RPMI8226 (cell line): ENCODE results near the gene FANCG.

Experiments used
- DNase-seq: peaks from one replicate; pipeline ENCODE4 v3.0.0-alpha.2; 2015

The FANCG gene

DNA sequence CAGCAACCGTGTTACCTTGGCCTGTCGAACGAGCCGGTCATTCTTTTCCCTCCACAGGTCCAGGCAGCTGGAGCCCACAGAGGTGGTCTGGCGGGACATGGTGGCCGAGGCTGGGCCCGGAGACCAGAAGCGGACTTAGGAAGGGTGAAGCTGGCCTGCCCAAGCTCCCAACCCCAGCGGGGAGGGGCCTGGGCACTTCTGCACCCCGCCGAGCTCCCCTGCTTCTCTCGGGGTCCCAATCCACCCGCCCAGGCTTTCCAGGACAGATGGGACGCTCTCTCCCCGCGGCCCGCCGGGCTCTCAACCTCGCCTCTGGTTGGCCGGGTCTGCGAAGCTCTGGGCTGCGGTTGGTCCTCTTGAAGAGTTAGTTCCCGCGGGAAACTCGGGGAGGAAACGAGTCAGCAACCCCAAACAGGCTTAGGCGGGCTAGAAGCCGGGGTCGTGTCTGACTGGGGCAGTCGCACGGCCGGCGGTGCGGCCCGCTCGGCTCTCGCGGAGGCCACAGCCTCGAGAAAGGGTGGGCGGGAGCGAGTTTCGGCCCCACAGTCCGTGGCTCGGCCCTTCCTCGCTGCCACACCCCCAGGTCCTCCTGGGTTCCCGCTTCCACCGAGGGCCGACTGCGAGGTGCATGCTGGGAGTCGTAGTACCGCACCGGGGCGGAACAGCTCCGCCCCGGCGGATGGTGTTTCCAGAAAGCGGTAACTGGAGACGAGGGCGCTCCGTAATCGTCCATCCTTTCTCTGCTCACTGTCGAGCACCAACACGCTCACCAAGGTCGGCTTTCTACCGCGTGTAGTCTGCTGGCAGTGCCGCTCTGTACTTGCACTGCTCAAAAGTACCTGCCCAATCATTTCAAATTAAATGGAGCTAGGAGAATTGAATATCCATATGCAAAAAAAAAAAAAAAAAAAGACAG lies at the start of gene FANCG:
TSS of gene FANCG (minus strand) at position 517 of the 916 bp plus-strand sequence. CDS start at position 99, 418 bp downstream.
- peak; percentile 92 for DNase-seq

DNA sequence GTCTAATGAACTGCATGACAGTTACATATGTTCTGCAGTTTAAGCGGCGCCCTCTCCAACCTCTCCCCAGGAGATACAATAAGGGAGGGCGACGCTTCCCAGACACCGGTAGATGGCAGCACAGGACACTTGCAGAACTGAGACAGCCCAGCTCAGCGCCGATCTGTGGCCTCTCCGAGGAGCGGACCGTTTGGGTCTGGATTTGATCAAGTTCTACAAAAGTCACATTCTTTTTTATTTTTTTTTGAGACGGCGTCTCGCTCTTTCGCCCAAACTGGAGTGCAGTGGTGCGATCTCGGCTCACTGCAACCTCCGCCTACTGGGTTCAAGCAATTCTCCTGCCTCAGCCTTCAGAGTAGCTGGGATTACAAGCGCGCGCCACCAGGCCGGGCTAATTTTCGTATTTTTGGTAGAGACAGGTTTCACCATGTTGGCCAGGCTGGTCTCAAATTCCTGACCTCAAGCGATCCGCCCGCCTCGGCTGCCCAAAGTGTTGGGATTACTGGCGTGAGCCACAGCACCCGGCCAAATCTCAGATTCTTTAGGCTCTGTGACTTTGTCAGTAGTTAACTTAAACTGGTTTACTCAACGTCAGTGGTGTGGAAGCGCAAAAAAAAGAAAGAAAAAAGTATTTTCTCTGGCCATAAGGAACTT lies 37.3 kb upstream of the FANCG start:
- peak; percentile 91 for DNase-seq

DNA sequence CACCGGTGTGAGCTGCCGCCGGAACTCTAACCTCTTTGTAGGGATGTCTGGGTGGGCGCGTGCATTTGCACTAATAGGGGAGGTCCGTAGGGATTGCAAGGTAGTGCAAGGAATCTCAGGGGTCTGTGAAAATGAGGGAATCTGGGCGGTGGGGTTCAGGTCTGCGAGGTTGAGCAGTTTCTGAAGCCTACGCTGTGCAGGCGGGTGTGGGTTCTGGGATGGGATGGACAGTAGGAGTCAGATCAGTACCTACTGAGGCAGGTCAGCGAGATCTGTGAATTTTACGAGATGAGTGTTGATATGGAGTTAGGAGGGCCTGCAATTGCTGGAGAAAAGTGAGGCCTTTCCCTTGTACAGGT lies 36.8 kb upstream of the FANCG start:
- no peak for DNase-seq

DNA sequence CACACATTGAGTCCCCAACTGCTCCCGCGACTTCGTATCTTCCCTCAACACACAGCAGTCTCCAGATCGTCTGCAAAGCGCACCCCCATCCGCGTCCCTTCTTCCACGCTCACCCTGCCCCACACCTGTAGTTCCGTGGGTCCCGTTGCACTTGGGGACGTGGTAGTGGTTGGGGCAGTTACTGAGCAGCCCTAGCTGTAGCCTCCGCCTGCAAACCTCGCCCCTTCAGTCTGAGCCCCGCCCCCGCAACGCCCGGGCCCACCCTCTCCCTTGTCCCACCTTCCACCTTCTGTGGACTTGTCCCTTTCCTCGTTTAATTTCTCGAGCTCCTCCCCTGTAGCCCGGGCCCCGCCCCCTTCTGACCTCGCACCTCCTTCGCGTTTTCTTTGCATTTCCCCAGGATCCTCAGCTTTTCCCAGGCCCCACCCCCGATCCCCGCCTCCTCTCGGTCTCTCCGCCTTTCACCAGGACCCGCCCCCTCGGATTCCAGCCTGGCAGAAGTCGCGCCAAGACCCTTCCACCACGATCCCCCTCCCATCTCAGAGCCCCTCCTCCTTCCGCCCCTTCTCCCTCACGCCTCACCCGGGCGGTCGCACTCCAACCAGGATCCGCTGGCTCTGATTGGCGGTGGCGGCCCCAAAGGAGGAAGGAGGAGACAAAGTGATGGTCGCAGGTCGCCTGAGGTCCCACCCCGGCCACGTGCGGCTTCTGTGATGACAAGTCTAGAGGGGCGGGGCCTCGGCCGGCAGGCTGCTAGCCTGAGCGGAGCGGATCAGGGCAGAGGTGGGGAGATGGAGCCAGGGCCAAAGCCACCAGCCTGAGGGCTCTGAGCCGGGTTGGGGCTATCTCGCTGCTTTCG lies 36.2 kb upstream of the FANCG start, which contains the start of gene ATOSB:
TSS of gene ATOSB (minus strand) at position 183 of the 859 bp plus-strand sequence. CDS start 7,588 bp downstream, outside the sequence.
- peak; percentile 94 for DNase-seq

DNA sequence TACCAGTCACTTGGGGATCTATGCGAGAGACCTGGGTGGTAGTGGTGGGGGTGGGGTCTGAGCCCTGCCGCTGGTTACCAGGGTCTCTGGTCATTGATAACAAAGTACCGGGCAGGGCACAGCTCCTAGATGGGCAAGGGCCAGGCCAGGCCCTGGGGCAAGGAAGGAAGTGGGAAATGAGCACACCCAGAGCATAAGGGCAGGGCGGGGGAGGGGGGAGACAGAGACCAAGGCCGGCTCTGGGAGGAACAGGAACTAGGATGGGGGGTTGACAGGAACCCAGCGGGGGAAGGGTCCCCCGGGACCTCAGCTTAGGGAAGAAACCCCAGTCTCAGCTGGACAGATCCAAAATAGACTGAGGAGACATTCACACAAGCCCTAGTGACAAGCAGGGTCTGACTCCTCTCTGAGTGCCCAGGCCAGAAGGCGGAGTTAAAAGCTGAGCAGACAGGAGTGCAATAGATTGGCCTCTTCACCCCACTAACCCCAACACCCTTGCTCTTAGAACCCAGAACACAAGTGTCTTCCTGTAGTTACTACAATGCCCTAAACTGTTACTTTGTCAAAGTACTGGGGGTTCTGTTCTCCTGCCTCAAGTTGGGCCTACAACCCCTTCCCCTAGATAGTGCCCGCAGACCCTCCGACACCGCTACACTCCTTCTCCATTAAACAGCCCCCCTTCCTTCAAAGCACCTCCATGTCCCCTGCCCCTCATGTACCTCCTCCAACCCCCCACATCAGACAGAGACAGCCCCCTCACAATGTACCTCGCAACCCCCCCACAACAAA lies 35.3 kb upstream of the FANCG start:
- DNase-seq, result peak; percentile 62

DNA sequence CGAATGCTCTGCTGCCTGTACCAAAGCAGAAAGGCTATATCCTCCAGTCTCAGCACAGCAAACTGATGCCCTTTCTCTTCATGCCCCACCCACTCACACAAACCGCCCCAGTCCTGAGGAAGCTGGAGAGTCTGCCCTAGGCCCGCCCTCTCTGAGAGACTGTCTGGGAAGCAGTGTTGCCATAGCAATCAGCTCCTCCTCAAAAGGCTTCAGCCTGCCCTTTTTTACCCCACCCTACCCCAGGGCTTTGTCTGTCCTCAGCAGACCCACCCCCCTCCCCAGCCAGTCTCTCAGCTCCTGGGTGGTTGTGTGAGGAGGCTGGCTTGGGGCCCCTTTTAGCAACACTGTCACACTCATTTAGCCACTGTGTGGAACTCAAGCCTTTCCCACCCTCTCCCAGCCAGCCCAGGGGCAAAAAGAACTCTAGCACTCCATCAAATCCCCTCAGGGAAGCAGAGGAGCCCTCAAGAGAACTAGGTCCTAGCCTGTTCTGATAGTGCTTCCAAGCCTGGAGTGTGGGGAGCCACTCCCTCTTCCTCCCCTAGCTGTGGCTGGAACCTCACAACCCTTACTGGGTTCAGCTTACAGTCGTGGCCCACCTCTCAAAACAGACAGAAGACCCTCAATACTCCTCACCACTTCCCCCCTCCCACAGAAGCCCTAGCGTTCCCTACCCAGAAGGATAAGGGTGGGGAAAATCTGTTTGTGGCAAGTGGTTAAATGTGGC lies 34.5 kb upstream of the FANCG start:
- DNase-seq, result peak; percentile 85

DNA sequence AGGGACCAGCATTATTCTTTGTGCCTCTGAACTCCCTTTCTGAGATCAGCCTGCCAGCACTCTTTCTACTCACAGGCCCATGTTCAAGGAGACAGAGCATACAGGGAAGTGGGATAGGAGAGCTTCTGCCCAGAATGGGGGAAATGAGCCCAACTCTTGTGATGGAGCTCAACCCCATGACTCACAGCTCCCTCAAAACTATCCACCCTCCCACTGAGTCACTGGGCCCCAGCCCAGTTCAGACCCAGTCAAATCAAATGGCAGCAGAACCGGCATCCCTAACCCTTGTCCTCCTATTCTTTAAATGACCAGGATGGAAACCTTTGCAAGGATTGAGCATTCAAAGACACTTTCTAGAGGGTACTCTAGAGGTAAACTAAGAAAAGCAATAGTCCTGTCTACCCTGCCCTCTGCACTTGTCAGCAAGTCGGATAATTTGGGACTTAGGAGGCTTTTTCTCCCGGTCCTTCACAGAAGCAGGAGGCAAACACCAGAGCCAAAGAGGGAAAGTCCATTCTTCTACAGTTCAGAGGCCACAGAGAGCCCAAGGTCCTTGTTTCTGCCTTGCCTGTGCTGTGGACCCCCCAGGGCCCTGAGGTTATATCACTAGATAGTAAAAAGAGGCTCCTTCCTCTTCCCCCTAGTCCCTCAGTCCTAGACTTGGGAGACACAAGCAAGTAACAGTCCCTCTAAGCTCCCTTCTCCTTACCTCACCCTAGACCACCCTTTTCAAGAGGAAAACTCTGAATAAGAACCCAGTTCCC lies 32.7 kb upstream of the FANCG start:
- no peak for DNase-seq

DNA sequence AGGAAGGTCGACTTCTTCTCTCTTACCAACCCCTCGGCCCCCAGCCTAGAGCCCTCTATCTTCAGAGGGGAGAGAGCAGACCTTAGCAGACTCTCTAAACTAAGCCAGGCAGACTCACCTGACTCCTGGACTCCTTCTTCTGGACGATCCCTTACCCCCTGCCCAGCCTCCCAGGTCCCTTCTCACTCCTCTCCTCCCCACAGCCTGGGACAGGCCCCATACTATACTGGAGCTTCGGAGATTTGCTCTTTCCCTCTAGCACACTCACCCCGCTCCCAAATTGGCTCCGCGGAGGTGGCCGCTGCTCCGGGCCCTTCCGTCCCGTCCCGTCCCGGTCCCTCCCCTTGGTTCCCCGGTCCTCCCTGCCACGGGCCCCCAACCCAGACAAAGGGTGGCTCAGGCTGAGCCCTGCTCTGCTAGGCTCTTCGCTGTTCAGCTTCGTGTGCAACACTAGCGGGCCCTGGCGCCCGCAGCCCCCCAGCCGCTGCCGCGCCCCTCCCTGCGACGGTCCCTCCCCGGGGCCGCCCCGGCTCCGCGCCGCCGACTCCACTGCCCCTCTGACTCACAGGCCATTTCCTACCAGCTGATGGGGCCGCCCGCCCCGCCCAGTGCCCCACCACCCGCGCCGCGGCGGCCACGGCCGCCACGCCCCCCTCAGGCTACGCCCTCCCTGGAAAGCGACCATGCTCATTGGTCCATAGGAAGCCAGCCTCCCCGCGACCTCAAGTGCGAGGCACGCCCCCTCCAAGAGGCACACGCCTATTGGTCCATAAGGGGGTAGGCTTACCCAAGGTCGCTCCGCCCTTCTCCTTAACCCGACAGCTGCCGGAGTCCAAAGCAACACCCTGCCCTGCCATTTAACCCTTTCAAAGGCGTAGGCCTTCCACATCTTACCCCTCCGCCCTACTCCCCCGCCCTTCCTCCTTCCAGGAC lies 31.5 kb upstream of the FANCG start:
- DNase-seq, result peak; percentile 98

DNA sequence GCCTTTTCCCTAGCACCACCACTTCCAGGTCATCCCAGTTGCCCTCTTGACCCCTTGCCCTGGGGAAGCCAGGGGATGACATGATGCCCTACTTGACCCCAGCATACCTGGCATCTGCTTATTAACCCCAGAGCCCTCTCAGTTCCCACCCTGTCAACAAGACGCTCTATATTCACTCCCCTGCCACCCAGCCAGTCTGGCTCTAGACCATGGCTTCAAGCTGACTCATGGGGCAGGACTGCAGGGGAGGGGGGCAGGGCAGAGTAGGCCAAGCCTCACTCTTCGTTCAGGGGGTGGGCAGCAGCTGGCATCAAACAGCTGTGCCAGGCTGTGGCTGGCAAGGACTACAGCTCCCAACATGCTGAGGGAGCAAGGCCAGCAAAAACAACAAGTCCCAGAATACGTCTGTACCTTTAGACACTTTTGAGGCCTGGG lies 30.6 kb upstream of the FANCG start:
- no peak for DNase-seq

DNA sequence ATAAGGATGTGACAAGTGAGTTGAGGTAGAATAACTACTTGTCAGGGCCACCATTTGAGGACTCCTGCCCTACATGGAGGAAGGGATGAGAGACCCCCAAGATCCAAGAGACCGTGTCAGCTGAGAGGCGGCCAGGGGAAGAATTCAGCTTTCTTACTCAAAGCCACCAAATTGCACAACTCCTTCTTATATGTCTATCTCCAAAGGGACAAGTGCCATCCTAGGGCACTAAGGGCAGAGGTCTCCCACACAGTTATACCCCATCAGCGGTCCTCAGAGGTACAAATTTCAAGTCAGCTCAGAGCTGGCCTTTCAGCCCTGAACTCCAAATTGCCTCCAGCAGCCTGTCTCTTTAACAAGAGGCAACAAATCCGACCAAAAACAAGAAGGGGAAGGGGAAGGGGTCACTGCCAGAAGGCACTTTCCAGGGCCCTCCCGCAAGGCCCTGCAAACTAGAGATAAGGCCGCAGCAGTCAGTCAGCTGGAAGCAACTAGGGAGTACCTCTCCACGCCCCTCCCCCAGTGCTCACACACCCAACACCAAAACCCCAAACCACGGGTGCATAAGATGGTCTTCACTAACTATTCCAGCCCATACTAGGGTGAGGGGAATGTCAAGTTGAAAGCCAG lies 29.3 kb upstream of the FANCG start:
- DNase-seq, result no peak

DNA sequence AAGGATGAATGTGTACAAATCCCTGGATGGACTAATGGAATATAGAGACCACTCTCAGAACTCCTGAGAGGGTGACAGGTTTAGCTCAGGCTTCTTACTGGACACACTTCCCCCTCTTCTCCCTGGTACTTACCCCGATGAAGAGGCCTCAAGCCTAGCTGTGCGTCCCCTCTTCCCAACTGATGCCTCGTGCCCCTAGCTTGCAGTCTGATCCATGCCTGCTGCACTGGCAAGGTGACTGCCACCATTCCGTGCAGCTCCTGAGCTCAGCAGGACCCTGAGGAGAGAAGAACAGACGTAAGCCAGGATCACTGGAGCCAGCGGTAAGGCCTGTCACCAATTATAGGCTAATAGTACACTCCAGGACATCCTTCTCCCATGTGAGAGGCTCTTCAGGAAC lies 28.7 kb upstream of the FANCG start:
- no peak for DNase-seq

DNA sequence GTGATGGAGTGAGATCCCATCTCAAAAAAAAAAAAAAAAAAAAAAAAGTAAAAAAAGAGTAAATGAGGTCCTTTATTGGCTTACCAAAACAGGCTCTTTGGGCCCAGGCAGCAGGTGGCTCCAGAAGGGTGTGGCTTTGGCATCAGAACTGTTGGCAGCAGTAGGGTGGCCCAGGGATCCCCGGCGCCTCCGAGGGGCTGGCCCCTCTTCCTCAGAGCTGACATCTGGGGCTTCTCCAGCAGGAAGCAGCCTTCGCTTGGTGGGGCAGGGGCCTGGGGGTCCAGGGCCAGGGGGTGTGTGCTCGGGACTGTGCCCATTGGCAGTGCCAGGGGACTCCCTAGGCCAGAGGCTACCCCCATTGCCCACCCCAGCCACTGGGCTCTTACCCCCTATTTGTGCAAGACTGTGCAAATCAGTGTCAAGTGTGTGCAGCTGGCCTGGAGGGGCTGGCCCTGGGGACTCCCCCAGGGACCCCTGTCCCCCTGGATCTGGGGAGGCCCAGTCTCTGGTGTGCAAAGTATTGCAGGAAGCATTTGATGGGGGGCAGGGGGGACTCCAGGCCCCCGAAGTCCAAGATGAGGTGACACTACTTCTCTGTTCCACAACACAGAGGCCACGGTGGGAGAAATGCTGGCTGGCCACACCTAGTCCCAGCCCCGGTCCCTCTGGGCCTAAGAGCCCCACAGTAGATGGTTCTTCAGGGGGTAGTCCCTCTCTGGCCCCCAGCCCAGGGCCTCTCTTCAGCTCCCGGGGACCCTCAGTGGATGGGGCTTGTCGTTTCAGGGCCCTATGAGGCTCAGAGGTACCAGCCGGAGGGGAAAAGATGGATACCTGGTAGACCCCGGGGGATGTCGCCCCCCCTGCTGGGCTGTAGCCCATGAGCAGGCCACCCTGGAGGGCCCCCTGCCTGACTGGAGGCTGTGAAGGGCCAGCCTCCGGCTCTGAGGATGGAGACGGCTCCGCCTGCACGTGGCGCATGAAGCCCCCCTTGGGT lies 27.9 kb upstream of the FANCG start:
- no peak for DNase-seq

DNA sequence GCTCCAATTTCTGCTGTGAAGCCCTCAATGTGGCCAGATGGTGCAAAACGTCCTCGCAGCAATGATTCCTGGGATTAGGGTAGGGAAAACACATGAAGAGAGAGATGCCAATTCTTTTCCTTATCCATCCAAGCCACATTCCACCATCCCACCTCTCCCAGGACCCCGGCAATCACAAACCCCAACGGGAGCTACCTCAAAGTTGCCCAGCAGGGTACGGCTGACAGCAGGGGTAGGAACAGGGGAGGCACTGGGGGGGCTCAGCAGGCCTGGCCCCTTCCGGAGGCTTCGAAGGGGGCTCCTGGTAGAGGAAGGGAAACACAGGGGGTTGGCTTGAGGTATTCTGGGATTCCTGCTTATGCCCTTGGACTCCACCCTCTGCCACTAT lies 26.6 kb upstream of the FANCG start:
- DNase-seq, result no peak

DNA sequence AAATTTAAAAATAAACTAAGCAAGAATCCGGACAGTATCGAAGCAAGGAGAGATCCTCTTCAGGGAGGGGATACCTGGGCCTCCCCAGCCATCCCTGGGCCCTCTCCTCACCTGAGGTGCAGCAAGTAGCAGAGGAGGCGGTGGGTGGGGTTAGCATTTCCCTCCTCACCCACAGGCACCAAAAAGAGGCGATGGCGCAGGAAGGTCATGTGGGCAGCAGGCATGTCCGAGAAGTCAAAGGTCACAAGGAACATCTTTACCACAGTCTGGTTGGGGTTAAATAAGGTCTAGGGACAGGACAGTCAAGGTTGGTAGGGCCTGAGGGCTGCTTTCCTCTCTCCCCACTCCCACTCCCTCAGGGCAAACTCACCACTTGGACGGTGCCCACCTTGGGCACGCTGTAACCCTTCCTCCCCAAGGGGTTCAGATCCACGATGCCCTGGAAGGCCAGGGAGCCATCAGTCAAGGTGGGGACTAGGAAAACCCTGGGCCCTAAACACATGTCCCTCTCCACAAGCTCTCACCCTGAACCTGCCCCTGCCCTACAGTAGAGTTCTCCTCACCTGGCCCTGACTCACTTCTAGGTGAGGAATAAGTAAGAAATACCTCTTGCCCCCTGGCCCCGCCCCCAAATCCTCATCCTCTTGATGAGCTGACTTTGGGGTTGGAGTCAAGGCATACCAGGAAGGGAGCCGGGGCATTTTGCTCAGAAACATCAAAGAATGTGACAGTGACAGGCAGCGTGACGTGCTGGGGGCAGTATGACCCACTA lies 26.0 kb upstream of the FANCG start:
- no peak for DNase-seq

DNA sequence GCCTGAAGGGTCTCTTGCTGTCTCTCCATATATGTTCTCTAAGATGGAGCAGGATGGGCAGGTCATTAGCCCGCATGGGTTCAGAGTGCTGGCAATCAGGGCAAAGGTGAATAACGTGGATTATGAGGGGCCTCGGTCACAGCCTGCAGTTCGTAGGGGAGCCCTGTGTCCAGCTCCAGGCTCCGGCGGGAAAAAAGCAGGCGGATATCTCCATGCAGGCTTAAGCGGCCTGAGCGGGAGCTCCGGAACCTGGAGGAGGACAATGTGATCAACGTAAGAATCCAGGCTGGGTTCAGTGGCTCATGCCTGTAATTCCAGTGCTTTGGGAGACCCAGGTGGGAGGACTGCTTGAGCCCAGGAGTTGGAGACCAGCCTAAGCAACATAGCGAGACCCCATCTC lies 25.4 kb upstream of the FANCG start:
- DNase-seq, result no peak

DNA sequence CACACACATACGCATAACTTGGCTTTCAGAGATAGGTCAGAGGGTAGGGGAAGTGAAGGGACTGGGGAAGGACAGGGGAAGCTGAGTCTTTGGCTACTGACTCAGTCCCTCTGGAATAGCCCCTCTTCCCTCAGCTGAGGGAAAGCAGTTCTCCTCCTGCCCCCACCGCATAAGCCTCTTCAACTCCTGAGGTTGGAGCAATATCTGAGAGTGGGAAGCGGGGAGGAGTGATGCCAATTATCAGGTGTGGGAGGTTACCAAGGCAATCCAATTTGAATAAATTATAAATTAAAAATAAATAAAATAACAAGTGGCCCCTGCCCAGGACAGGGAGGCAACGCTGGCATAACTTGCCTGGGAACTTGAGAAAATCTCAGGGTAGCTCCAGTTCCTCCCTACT lies 24.8 kb upstream of the FANCG start:
- no peak for DNase-seq

DNA sequence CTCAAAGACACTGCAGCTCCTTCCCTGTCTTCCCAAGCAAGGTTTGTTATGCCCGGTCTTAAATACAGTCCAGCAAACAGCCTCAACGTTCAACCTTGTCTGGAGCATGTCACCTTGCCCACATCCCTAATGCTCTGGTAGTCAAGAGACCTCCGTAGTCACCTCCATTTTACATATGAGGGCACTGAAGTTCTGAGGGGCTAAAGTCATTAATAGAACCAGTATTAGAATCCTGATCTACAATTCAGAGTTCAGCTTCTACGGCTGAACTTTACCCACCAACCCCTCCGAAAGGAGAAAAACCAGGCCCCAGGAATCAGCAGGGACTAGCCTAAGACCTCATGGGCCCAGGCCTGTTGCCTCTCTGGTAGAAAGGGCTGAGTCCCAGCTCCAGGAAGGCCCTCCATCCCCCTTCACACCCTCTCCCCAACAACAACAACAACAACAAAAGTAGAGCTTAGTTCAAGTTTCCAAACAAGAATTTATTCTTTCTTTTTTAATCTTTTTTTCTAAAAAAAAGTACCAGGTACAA lies 24.0 kb upstream of the FANCG start:
- DNase-seq, result no peak
